ENCODE measurements around the gene KISS1R. TPM values are rescaled to one million over a fixed set of nuclear protein-coding genes. Genes with fewer than 3 reads are reported as not detected.
"Not testable (repeated sequence)": the region's sequence is repeated elsewhere in the genome, so short reads cannot be mapped to it uniquely, and the experiment has no call there.

KISS1R gene
- total RNA-seq, 1 donor from 2014 or later, result 2.2 TPM

- intact Hi-C loops (cut with micrococcal nuclease), result no loop called here
Measured at GRCh38 chr19:950352-951066, 33.4 kb downstream of the KISS1R start.

GRCh38 chr19:952049-952679 is 35.0 kb downstream of the KISS1R start:
- intact Hi-C loops (cut with micrococcal nuclease), result no loop called here

DNA sequence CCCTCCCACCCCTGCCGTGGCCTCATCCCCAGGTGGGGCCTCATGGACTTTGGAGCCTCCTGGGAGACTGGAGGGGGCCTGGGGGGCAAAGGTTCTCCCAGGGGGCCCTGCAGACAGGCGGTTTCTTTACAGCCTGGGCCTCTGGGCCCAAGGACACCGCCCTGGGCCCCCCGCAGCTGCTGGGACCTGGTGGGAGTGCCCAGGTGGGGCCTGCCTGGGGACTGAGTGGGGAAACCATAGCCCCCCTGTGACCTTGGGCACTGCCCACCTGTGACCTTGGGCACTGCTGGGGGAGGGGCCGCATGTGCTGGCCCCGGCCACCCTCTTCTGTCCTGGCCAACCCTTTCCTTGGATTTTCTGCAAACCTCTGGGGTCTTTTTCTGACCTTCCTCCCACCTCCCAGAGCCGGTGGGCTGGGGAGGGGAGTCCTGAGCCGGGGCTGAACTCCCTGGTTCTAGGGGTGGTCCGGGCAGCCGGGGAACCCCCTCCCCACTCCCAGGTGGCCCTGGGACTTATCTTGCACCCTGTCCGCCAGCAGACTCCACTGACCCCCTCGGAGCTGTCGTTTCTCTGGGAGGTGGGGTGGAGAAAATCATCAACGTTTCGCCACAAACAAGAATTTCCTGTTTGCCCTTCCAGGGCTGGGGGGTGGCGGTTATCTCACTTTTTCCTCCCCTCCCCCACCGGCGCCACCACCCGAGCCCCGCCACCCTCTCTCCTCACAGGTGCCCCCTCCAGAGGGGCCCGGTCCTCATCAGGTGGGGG is 35.7 kb downstream of the KISS1R start:
- intact Hi-C loops (cut with micrococcal nuclease), result no loop called here

GRCh38 chr19:953445-954271 is 36.5 kb downstream of the KISS1R start:
- intact Hi-C loops (cut with micrococcal nuclease), result no loop called here

DNA sequence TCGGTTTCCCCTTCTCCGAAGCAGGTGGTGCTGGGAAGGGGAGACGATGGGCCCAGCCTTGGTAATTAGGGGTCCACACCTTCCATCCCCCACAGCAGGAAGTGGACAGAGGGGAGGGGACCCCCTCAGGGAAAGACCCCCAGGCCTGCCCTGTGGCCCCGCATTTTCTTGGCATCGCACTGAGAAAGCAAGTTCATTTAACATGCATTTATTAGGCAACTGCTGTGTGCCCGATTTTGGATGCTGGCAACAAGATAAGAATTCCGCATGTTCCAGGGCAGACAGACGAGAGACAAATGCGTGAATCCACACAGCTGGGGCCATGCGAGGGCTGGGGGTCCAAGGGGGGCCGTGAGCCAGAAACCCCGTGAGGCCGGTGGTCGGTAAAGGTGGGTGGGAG is 37.1 kb downstream of the KISS1R start:
- intact Hi-C loops (cut with micrococcal nuclease), result no loop called here

DNA sequence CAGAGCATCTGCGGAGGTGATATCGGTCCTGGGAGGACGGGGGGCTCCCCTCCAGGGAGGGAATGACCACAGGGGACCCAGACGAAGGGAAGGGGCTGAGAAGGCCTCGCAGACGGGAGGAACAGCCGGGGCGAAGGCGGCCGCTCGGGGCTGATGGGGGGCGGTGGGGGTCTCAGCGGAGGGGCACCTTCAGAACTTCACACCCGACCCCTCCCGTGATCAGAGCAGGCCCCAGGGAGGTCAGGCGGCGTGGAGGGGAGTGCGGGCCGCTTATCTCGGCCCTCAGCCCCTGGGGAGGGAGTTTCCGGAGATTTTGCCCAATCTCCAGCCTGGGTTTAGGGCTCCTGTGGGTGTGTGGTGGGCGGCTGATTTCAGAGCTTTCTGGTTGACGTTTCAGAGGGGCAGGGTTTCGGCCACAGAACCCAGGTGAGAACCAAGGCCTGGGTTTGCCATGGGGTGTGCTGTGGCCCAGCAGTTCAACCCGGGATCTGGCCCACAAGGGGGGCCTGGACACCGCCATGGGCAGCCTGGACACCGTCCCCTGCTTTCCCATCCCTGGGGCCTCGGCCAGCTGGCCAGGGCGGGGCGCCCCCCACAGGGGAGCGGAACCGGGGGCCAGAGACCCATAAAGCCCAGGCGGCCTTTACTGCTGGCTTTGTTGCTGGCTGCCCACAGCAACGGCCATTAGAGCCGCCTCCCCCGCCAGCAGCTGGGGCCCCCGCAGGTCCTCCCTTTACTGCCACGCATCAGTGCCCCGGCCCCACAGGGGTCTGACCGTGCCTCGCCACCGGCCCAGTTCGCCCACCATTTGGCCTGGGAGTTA is 37.8 kb downstream of the KISS1R start:
- intact Hi-C loops (cut with micrococcal nuclease), result no loop called here

DNA sequence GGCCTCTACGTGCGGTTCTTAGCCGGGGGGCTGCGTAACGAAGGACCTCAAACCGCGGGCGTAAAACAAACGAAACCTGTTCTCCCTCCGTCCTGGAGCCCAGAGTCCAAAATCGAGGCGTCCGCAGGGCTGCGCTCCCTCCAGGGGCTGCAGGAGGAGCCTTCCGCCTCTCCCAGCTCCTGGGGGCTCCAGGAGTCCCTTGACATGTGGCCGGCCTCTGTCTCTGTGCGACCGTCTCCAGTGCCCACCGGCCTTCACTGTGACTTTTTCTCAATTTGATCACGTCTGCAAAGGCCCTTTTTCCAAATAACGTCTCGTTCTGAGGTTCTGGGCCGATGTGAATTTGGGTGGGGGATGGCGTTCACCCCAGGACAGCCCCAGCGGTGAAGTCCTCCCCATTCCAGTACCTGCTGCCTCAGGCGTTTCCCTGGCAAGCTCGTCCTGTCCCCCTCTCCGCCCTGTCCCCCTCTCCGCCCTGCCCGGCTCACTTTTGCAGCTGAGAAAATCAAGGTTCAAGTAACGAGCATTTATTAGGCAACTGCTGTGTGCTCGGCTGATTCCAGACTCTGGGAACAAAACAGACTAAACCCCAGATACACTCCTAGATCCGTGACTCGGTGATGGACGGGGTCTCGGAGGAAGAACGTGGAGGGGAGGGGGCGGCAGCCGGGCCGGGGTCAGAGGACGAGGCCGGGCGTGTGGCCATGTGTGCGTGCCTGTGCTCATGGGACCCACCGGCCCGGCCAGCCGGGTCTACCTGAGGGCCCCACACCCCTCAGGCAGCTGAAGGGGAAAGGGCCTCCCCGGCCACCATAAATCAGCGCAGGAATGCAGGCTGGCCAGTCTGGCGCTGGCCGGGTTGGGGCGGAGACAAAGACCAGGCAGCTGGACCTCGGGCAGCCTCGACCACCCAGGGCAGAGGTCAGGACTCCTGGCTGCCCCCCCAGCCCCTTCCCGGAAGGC is 39.0 kb downstream of the KISS1R start:
- intact Hi-C loops (cut with micrococcal nuclease), result no loop called here

- intact Hi-C loops (cut with micrococcal nuclease), result no loop called here
Measured at GRCh38 chr19:956766-957440, 39.8 kb downstream of the KISS1R start.

GRCh38 chr19:957578-957977 is 40.4 kb downstream of the KISS1R start:
- intact Hi-C loops (cut with micrococcal nuclease), result not testable (repeated sequence)

GRCh38 chr19:958967-959855 is 42.1 kb downstream of the KISS1R start:
- intact Hi-C loops (cut with micrococcal nuclease), result no loop called here

DNA sequence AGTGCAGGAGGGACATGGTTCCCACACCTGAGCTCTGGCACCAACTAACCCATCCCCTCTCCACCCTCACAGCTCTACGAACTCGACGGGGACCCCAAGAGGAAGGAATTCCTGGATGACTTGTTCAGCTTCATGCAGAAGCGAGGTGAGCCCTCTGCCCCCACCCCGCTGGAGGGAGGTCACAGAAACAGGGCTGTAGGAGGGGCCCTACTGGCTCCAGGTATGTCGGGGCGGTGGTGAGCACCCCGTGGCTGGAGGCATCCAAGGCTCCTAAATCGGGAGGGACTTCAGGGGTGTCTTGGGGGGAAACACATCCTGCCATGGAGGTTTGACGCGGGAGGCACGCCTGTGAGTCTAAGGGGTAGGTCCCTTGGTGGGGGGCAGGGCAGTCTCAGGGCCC is 42.9 kb downstream of the KISS1R start:
- intact Hi-C loops (cut with micrococcal nuclease), result no loop called here

GRCh38 chr19:960601-960938 is 43.4 kb downstream of the KISS1R start:
- intact Hi-C loops (cut with micrococcal nuclease), result no loop called here

- intact Hi-C loops (cut with micrococcal nuclease), result no loop called here
Measured at GRCh38 chr19:961866-962620, 44.9 kb downstream of the KISS1R start.

GRCh38 chr19:962683-963400 is 45.7 kb downstream of the KISS1R start:
- intact Hi-C loops (cut with micrococcal nuclease), result no loop called here

GRCh38 chr19:963486-963951 is 46.4 kb downstream of the KISS1R start:
- intact Hi-C loops (cut with micrococcal nuclease), result no loop called here

- intact Hi-C loops (cut with micrococcal nuclease), result no loop called here
Measured at GRCh38 chr19:964116-964520, 47.0 kb downstream of the KISS1R start.

Measured in T-helper 1 cell treated with Interleukin-12 subunit alpha and Interleukin-12 subunit beta and Interleukin-4 antibody, amounts not matched to agents 30 ng/mL and 1 ng/mL, for 36 hours (primary cell).